GM12892 (cell line): ENCODE results near the gene RXRA.

Experiments used
- POLR2A ChIP-seq: IDR thresholded peaks from 2 replicates; pipeline ENCODE4 v1.6.1; 2011; ENCODE audit warnings: low read depth, low read length, control low read depth
- POLR2AphosphoS5 ChIP-seq: IDR thresholded peaks from 2 replicates; pipeline ENCODE4 v1.6.1; 2011; ENCODE audit warnings: low read depth, low read length, control low read depth

DNA sequence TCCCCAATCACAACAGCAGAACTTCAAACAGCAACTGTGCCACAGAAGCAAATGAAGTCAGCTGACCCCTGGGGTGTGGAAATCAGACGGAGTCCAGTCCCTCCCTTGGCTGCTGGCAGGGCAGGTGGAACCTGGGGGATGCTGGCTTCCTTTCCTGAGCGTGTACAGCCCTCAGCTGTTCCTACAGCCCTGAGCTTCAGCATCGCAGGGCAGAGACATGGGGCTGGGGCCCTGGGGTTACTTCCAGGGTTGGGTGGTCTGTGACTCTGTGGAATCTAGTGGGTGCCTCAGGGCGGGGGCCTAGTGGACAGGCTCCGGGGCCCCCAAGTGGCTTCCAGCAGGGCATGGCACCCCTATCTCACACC is 7.3 kb upstream of the RXRA start:
- TF ChIP-seq POLR2A (no peak), POLR2AphosphoS5 (no peak)
